ENCODE data around the gene CTSG.
A peak's percentile ranks its signal among the peaks of the same experiment; 100 is the strongest.
"Not testable (repeated sequence)": the region's sequence is repeated elsewhere in the genome, so short reads cannot be mapped to it uniquely, and the experiment has no call there.

CTSG gene

DNA sequence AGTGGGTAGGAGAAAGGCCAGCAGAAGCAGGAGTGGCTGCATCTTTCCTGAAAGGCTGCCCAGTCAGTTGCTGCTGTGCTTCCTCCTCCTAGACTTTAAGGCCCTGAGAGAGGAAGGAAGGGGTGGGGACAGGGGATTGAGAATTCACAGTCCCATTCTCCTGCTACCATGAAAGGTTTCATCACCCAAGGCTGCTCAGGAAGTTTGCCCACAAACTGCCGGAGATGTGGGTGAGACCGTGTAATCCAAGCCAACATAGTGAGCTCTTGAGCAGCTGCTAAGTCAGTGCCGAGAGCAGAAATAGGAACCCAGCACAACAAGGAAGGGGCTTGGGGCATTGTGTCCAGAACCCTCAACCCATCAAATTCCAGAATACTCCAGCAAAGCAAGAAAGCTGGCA lies at the start of gene CTSG:
CTSG (minus strand) TSS at position 69 of the 400 bp plus-strand sequence; CDS start at position 42, 27 bp downstream.
- DNase-seq: no peak

GRCh38 chr14:24613747-24614146 lies 37.7 kb upstream of the CTSG start:
- no peak for DNase-seq

DNA sequence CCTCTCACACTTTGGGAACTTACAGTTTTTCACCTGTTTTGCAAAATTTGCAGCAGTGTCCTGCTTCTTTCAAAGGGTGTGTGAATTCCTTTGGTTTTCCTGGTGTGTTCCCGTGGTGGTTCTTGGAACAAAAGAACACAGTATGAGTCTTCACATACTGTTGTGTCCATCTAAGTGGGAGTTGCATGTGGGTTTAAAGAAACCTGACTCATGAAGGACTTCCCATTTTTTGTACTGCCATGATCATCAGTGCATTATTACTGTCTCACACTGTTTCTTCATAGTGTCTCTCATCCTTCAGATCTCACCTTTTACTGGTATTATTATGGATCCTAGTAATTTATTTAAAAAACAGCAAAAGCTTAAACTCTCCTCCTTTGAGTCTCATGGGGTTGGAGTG lies 37.2 kb upstream of the CTSG start:
- no peak for DNase-seq

GRCh38 chr14:24612196-24612595 lies 36.1 kb upstream of the CTSG start:
- DNase-seq: no peak

GRCh38 chr14:24609655-24610344 lies 33.8 kb upstream of the CTSG start, which contains the start of gene GZMH:
Gene GZMH, minus strand, starts transcription at chr14:24609685. Its CDS starts 72 bp downstream, at chr14:24609613.
- DNase-seq: no peak

- DNase-seq: no peak
Measured at GRCh38 chr14:24607635-24608514, 31.8 kb upstream of the CTSG start.

DNA sequence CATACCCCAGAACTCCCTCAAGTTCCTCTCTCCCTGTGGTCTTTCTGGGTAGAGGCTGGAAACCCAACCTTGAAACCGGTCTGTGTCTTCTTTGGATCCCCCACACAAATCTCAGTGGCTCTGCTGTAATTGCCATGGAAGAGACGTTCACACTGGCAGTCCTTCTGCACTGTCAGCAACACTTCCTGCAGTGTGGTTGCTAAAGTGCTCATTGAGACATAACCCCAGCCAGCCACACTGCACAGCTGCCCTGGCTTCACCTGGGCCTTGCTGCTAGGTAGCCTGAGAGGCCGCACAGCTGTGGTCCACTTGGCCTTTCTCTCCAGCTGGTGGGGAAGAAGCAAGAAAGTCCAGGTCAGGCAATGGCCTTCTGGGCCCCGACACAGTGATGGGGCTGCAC lies 31.0 kb upstream of the CTSG start:
- peak in 1 of 2 donors; percentile 22 for DNase-seq

DNA sequence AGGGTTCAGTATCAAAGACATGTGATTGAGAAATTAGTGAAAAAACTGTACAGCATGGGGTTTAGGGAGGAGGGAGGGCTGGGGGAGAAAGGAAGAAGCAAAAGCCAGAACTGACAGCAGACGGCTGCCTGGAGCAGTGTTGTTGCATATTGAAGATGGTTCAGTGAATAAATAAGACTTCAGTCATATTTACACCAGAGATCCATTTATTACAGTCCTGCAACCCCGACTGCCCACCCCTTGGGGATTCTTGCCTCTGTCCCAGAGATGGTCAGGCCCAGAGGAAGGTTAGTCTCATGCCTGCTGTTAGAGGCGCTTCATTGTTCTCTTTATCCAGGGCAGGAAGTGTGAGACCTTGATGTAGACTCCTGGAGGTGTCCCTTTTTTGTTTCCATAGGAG lies 30.2 kb upstream of the CTSG start:
- DNase-seq: no peak

DNA sequence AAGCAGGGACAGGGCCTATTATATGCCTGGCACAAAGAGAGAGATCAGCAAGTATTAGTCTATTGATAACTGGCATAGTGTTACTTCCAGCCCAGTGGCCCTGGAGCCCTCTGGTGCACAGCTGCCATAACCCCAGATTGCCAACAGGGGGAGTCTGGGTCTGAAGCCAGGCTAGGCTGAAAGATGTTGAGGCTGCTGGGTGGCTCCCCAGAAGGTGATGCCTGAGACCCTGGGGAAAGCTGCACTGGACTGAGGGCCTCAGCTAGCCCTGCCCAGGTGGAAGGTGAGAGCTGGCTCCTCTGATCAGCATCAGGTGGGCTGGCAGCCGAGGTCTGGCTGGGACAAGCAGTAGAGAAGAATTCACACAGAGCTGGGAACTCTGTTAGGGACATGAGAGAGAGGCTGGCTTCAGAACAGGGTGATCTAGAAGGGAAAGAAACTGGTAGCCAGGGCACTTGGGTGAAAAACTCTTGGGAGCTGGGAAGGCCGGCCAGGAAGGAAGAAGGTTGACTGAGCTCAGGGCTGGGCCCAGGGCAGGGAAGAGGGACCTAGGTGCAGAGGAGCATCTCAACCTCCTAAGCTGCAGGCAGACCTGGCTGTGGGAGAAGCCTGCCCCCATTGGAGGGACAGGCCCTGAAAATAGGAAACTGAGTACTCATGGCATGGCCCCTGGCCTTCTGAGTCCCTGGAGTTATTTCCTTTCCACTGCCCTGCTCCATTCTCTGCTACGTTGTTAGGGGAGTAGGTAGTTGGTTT lies 29.6 kb upstream of the CTSG start:
- peak; percentile 66 to 70 for DNase-seq

GRCh38 chr14:24597403-24597802 lies 21.4 kb upstream of the CTSG start:
- no peak for DNase-seq

DNA sequence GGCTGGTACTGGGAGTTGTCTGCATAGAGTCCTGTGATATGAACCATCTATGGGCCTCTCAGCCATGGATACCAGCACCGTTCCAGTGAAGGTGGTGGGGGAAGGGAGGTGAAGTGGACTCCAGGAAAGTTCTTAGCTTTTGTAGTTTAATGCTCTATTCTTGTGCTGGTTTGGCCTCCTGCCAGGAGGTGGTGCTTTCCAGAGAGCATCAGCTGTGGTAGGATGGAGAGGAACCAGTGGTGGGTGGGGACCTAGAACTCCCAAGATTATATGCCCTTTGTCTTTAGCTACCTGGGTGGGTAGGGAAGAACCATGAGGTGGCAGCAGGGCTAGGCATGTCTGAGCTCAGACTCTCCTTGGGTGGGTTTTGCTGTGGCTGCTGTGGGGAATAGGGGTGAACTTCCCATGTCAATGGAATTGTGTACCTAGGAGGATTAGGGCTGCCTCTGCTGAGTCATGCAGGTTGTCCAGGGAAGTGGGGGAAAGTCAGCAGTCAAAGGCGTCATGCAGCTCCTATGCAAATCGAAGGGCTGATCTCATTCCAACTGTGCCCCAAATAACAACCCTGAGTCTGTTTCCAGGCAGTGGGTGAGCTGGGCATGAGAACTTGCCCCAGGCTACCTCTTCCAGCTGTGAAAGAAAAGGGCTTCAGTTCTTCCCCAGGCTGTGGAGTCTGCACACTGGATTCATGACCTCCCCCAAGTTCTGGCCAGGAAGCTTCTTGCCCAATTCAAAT lies 19.2 kb upstream of the CTSG start:
- DNase-seq: no peak

GRCh38 chr14:24591004-24591403 lies 15.0 kb upstream of the CTSG start:
- DNase-seq: not testable (repeated sequence)

- not testable (repeated sequence) for DNase-seq
Measured at GRCh38 chr14:24584402-24584801, 8.4 kb upstream of the CTSG start.

DNA sequence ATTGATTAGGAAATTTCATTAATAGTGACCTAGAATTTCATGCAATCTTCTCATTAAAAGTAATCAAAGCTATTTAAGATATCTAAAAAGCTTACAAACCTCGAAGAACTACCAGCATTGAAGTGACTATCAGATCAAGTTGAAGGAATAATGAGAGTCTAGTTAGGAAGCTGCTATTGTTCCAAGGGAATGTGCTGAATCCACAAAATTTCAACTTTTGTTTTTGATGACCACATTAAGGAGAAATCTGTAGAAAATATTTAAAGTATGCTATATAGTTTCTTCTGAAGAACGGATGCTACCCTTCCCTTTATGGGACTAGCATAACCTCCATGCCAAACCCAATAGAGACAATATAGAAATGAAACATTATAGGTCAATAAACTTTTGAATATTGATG lies 2.5 kb upstream of the CTSG start:
- no peak for DNase-seq

GRCh38 chr14:24576771-24577170 lies 721 bp upstream of the CTSG start:
- no peak for DNase-seq

DNA sequence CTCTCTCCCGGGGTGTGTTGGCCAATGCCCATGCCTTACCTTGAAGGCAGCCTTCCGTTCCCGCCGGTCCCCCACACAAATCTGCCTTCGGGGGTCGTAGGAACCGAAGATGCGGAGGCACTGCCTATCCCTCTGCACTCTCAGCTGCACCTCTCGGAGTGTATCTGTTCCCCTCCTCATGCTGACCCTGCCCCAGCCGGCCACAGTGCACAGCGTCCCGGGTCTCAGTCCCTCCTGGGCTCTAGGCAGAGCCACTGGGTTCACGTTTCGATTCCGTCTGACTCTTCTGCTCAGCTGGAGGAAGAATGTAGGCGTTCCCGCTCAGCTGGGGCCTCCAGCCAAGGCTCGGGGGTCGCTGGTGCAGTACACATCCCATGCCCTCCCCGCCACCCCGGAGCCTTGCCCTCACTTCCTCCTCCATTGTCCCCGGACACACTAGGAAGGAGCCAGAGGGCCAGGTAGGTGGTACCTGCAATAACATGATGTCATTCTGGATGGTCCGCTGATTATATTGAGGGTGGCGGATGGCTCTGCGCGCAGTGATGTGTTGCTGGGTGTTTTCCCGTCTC lies 1.8 kb downstream of the CTSG start:
- no peak for DNase-seq

GRCh38 chr14:24566318-24566717 lies 9.7 kb downstream of the CTSG start:
- DNase-seq: no peak

DNA sequence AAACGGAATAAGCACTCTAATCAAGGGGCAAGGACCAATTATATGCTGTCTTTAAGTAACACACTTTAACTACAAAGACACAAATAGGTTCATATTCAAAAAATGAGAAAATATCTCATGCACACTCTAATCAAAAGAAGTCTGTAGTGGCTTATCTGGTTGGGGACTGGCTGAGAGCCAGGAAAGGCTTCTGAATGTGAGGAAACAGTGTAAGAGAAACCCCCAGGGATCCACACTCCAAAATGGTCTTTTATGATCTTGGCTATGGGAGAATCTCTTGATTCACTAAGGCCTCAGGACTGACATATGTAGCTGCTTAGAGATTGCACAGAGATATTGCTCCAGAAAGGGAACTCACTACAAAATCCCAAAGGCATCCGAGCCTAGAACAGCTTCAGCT lies 10.3 kb downstream of the CTSG start:
- DNase-seq: no peak

DNA sequence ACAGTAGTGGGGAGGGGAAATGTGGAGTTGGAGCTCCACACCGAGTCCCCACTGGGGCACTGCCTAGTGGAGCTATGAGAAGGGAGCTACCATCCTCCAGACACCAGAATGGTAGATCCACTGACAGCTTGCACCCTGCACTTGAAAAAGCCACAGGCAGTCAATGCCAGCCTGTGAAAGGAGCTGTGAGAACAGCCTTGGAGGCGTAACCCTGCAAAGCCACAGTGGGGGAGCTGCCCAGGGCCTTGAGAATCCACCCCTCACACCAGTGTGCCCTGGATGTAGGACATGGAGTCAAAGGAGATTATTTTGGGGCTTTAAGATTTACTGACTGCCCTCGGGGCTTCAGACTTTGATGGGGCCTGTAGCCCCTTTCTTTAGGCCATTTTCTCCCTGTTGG lies 12.5 kb downstream of the CTSG start:
- no peak for DNase-seq

GRCh38 chr14:24556756-24557155 lies 19.3 kb downstream of the CTSG start:
- DNase-seq: no peak

DNA sequence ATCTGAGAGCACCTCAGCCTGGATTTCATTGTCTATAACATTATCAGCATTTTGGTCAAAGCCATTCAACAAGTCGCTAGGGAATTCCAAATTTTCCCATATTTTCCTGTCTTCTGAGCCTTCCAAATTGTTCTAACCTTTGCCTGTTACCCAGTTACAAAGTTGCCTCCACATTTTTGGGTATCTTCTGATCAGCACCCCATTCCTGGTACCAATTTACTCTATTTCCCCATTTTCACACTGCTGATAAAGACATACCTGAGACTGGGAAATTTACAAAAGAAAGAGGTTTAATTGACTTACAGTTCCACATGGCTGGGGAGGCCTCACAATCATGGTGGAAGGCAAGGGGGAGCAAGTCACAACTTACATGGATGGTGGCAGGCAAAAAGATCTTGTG lies 27.0 kb downstream of the CTSG start:
- DNase-seq: not testable (repeated sequence)

GRCh38 chr14:24542346-24542936 lies 33.6 kb downstream of the CTSG start:
- no peak for DNase-seq
